A673 (cell line): ENCODE results near the gene GATAD2A. TPM values are rescaled to one million over a fixed set of nuclear protein-coding genes. Genes with fewer than 3 reads are reported as not detected.

Experiments used
- BruUV-seq: library from RNA; stranded (reverse); fragments of 400-500 nt; replicated peaks from 2 replicates; lab custom pipeline; 2021; lab: Mats Ljungman, UMichigan
- CTCF ChIA-PET: fragments of 300-600 bp; sonication (Branson Sonifier 250); formaldehyde crosslinking; loops from one replicate; lab custom pipeline; 2022; ENCODE audit warnings: antibody characterized with exemption; lab: Charles Lee
- POLR2A ChIA-PET: fragments of 300-600 bp; sonication (Branson Sonifier 250); formaldehyde crosslinking; loops from one replicate; lab custom pipeline; 2022; ENCODE audit warnings: antibody characterized with exemption; ENCODE audit not compliant: low non-redundant PET; lab: Charles Lee
- DNase-seq: peaks from one replicate; pipeline ENCODE4 v3.0.0-alpha.2; 2015; ENCODE audit warnings: low spot score
- H3K27ac ChIP-seq: fragments of 200-600 bp; sonication (generic); 2 replicates; pipeline ENCODE4 v1.5.1; 2016; ENCODE audit warnings: mixed run types, low read depth, mild to moderate bottlenecking, mixed read lengths, antibody characterized with exemption, low read length; ENCODE audit not compliant: poor library complexity, severe bottlenecking
- H3K27me3 ChIP-seq: fragments of 200-600 bp; sonication (generic); replicated peaks from 2 replicates; pipeline ENCODE4 v1.6.1; 2017; ENCODE audit warnings: mixed run types, low read depth, mild to moderate bottlenecking, mixed read lengths, antibody characterized with exemption, low read length; ENCODE audit not compliant: insufficient read depth, poor library complexity
- H3K36me3 ChIP-seq: fragments of 200-600 bp; sonication (generic); 2 replicates; pipeline ENCODE4 v1.6.1; 2016; ENCODE audit warnings: mixed run types, mild to moderate bottlenecking, mixed read lengths, antibody characterized with exemption, low read length; ENCODE audit not compliant: insufficient read depth, poor library complexity, severe bottlenecking
- H3K4me1 ChIP-seq: fragments of 200-600 bp; sonication (generic); 2 replicates; pipeline ENCODE4 v1.6.1; 2017; ENCODE audit warnings: mixed run types, mild to moderate bottlenecking, mixed read lengths, antibody characterized with exemption, low read length; ENCODE audit not compliant: insufficient read depth, poor library complexity, severe bottlenecking
- H3K4me3 ChIP-seq: fragments of 200-600 bp; sonication (generic); 2 replicates; pipeline ENCODE4 v1.5.1; 2016; ENCODE audit warnings: low read depth, mixed run types, mild to moderate bottlenecking, mixed read lengths, low read length; ENCODE audit not compliant: poor library complexity, severe bottlenecking
- H3K9me3 ChIP-seq: fragments of 200-600 bp; sonication (generic); 2 replicates; pipeline ENCODE4 v1.6.1; 2016; ENCODE audit warnings: mixed run types, low read depth, mild to moderate bottlenecking, mixed read lengths, antibody characterized with exemption, low read length; ENCODE audit not compliant: poor library complexity, severe bottlenecking
- CTCF ChIP-seq: fragments of 300-800, 200-600 bp; sonication (generic); conservative IDR thresholded peaks from 2 replicates; pipeline ENCODE4 v1.5.1; 2017; ENCODE audit warnings: low read depth, mild to moderate bottlenecking, antibody characterized with exemption, low read length, moderate library complexity, mixed read lengths
- EZH2 ChIP-seq: fragments of 200-600 bp; sonication (generic); IDR thresholded peaks from 2 replicates; pipeline ENCODE4 v1.6.1; 2017; ENCODE audit warnings: borderline replicate concordance, low read depth, mild to moderate bottlenecking, mixed read lengths, antibody characterized with exemption, low read length; ENCODE audit not compliant: poor library complexity, severe bottlenecking
- intact Hi-C: fragments of 100-400 bp; cut with micrococcal nuclease; formaldehyde crosslinking; loops from one replicate; pipeline ENCODE4 v1.10.0; 2022; ENCODE audit not compliant: unreplicated experiment
- total RNA-seq: library from RNA; stranded (reverse); gene quantifications from 2 replicates; pipeline ENCODE4 v1.2.3, GENCODE V29; 2021

The GATAD2A gene
- total RNA-seq, 1 experiment from 2014 or later, result 218 TPM

- TF ChIP-seq CTCF, result no peak
- no peak for TF ChIP-seq EZH2
- BruUV-seq, result no TSS peak
- CTCF ChIA-PET, result no interaction called here
- no peak overlapping the region for H3K4me3 ChIP-seq
- no peak for DNase-seq
- intact Hi-C loops, result no loop called here
- no peaks in the 10 kb centered on the region for H3K9me3 ChIP-seq
- POLR2A ChIA-PET, result no interaction called here
- H3K27ac ChIP-seq, result no peak overlapping the region
- H3K27me3 ChIP-seq, result no peaks in the 10 kb centered on the region
- no peaks in the 10 kb centered on the region for H3K36me3 ChIP-seq
- H3K4me1 ChIP-seq, result no peaks in the 10 kb centered on the region
Measured at GRCh38 chr19:19438366-19439175, 33.1 kb downstream of the GATAD2A start.

GRCh38 chr19:19439176-19439482 lies 33.7 kb downstream of the GATAD2A start:
- CTCF ChIA-PET, result no interaction called here
- POLR2A ChIA-PET, result no interaction called here
- no peaks in the 10 kb centered on the region for H3K27me3 ChIP-seq
- H3K4me3 ChIP-seq, result no peak overlapping the region
- no peak for DNase-seq
- intact Hi-C loops, result no loop called here
- no peaks in the 10 kb centered on the region for H3K9me3 ChIP-seq
- no peak overlapping the region for H3K27ac ChIP-seq
- no peaks in the 10 kb centered on the region for H3K36me3 ChIP-seq
- no peak for TF ChIP-seq CTCF
- no peak for TF ChIP-seq EZH2
- no TSS peak for BruUV-seq
- no peaks in the 10 kb centered on the region for H3K4me1 ChIP-seq

- DNase-seq, result no peak
- intact Hi-C loops, result no loop called here
- H3K27me3 ChIP-seq, result no peaks in the 10 kb centered on the region
- H3K9me3 ChIP-seq, result no peaks in the 10 kb centered on the region
- H3K36me3 ChIP-seq, result no peaks in the 10 kb centered on the region
- H3K4me1 ChIP-seq, result no peaks in the 10 kb centered on the region
- TF ChIP-seq CTCF (no peak), EZH2 (no peak)
- H3K4me3 ChIP-seq, result no peak overlapping the region
- ChIA-PET POLR2A (no interaction called here), CTCF (no interaction called here)
- no peak overlapping the region for H3K27ac ChIP-seq
- BruUV-seq, result no TSS peak
Measured at GRCh38 chr19:19443283-19443682, 37.8 kb downstream of the GATAD2A start.
